Right lobe of liver (tissue), 6 donors: ENCODE results near the gene SH3RF3. TPM values are rescaled to one million over a fixed set of nuclear protein-coding genes. Genes with fewer than 3 reads are reported as not detected.

Experiments
- ATAC-seq, 4 donors: fragments of 200-7000 bp; cut with Tn5 transposase; one replicate each; pipeline ENCODE4 v1.9.1; 2020; ENCODE audit warnings: mild to moderate bottlenecking in 4 of 4, moderate library complexity in 4 of 4
- DNase-seq, 3 donors: peaks; one replicate each; pipeline ENCODE4 v3.0.0-alpha.2; 2020
- H3K27ac ChIP-seq, 3 donors: fragments of 200-600 bp; one replicate each; pipeline ENCODE4 v1.8.0; 2022
- H3K27me3 ChIP-seq, 2 donors: fragments of 200-600 bp; one replicate each; pipeline ENCODE4 v1.8.0; 2022
- H3K36me3 ChIP-seq, 4 donors: fragments of 200-600 bp; sonication (generic) in 1 of 4; one replicate each; pipeline versions ENCODE4 v1.5.1 to v1.8.0; 2017 to 2022; ENCODE audit warnings: control low read depth in 1 of 4
- H3K4me1 ChIP-seq, 4 donors: fragments of 200-600 bp; sonication (generic) in 1 of 4; one replicate each; pipeline versions ENCODE4 v1.5.1 to v1.8.0; 2017 to 2022; ENCODE audit warnings: control low read depth in 1 of 4
- H3K4me3 ChIP-seq, 3 donors: fragments of 200-600 bp; one replicate each; pipeline ENCODE4 v1.8.0; 2022
- H3K9me3 ChIP-seq, 4 donors: fragments of 200-600 bp; sonication (generic) in 1 of 4; one replicate each; pipeline versions ENCODE4 v1.5.1 to v1.8.0; 2017 to 2022; ENCODE audit warnings: control low read depth in 1 of 4
- POLR2A ChIP-seq: fragments of 450-650 bp; IDR thresholded peaks from one replicate; pipeline ENCODE4 v1.6.1; 2017; ENCODE audit warnings: antibody characterized with exemption, mild to moderate bottlenecking
- WGBS: methylation state at CpG from one replicate; pipeline ENCODE4 v1.1.6; 2018; ENCODE audit warnings: low coverage, low lambda C conversion rate; ENCODE audit not compliant: insufficient coverage; ENCODE audit errors: missing lambda C conversion rate; 5-methylcytosine and 5-hydroxymethylcytosine counted together
- intact Hi-C, 2 donors: fragments of 100-400 bp; cut with DNase I; formaldehyde crosslinking; loops; one replicate each; pipeline versions ENCODE4 v1.11.2 to v1.14.1; 2022
- total RNA-seq, 6 experiments: library from RNA; depleted of rRNA in 2 of 6; stranded (reverse); fragments of >200 nt in 2 of 6; fragmentation: NEBNext Ultra II Directional in 3 of 6; extraction: Animal tissue kit (Norgen Biotek cat#: 25700) in 3 of 6; gene quantifications; one replicate each; pipeline versions ENCODE4 v1.1.0 to v1.2.4, GENCODE V29; 2016 to 2023
- TF ChIP-seq, protein P1 (sequence below), 4 donors: fragments of 200-600 bp in 3 of 4; fragments of 450-650 bp in 1 of 4; IDR thresholded peaks; one replicate each; pipeline versions ENCODE4 v1.5.1 to v1.8.0; 2016 to 2022; ENCODE audit warnings: antibody characterized with exemption in 4 of 4, mild to moderate bottlenecking in 2 of 4
- donor health status: DM: no; HTN: yes; CAD: no.
- donor health status: DM: no; HTN: no; CAD: no.
- donor health status: DM: no; HTN: no; CAD: no.
- donor health status: DM: no; HTN: yes; CAD: no.
- donor health status: DM: no; HTN: yes; CAD: no.

Gene SH3RF3
- total RNA-seq, 6 experiments from 2014 or later: 0.68 to 1.6 (median 1.2) TPM

GRCh38 chr2:109384308-109385271 is 255.6 kb downstream of the SH3RF3 start:
- Histone ChIP-seq H3K27me3 (no peaks in the 10 kb centered on the region), H3K4me1 (no peaks in the 10 kb centered on the region), H3K27ac (no peak overlapping the region), H3K9me3 (no peaks in the 10 kb centered on the region), H3K36me3 (no peaks in the 10 kb centered on the region), H3K4me3 (no peak overlapping the region)
- ATAC-seq: peak; percentile 26 to 56 (median 42)
- peak in 1 of 3 donors; percentile 50 for DNase-seq
- WGBS: 40% methylated on average over 6 of the region's 18 CpGs
- intact Hi-C loops: no loop called here
- TF ChIP-seq, protein P1, sequence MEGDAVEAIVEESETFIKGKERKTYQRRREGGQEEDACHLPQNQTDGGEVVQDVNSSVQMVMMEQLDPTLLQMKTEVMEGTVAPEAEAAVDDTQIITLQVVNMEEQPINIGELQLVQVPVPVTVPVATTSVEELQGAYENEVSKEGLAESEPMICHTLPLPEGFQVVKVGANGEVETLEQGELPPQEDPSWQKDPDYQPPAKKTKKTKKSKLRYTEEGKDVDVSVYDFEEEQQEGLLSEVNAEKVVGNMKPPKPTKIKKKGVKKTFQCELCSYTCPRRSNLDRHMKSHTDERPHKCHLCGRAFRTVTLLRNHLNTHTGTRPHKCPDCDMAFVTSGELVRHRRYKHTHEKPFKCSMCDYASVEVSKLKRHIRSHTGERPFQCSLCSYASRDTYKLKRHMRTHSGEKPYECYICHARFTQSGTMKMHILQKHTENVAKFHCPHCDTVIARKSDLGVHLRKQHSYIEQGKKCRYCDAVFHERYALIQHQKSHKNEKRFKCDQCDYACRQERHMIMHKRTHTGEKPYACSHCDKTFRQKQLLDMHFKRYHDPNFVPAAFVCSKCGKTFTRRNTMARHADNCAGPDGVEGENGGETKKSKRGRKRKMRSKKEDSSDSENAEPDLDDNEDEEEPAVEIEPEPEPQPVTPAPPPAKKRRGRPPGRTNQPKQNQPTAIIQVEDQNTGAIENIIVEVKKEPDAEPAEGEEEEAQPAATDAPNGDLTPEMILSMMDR (IDR thresholded peaks at IDR 0.05): no peak
- TF ChIP-seq POLR2A: no peak

GRCh38 chr2:109385506-109385905 is 256.5 kb downstream of the SH3RF3 start:
- H3K4me1 ChIP-seq: no peaks in the 10 kb centered on the region
- ATAC-seq (no peak), DNase-seq (peak in 1 of 3 donors; percentile 26)
- no peak overlapping the region for H3K27ac ChIP-seq
- H3K4me3 ChIP-seq: no peak overlapping the region
- intact Hi-C loops: no loop called here
- no peaks in the 10 kb centered on the region for H3K9me3 ChIP-seq
- TF ChIP-seq POLR2A: no peak
- TF ChIP-seq, protein P1 (IDR thresholded peaks at IDR 0.05): no peak
- WGBS: 49% methylated on average over 3 of the region's 4 CpGs
- no peaks in the 10 kb centered on the region for H3K36me3 ChIP-seq
- H3K27me3 ChIP-seq: no peaks in the 10 kb centered on the region

DNA sequence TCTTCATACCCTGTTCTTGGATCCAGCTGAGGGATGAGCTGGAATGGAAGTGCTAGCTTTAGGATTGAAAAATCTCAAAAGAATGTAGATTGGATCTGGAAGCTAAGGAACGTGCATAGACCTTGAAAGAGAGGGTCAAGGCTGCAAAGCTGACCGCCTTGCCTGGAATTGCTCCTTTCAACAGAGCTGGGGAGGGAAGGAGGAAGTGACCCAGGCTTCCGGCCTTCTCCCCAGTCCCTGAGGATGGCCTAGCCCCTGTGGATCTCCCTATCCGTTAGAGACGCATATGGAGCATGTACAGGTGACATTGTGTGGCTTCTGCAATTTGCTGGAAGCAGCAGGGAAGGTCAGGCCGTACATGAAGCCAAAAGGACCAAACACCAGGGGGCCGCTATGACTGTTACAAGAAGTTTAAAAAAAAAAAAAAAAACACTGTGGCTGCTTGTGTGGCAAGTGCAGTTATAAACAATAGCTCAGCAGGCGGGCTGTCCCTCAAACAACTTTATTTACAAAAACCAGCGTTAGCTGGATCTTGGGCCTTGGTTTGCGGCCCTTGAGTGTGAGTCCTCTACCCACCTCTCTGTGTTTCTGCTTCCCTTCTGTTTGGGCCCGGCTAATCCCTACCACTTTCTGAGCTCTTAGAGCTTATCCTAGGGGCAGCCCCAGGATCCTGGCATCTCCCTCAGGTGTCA is 257.1 kb downstream of the SH3RF3 start:
- Histone ChIP-seq H3K36me3 (no peaks in the 10 kb centered on the region), H3K9me3 (no peaks in the 10 kb centered on the region), H3K4me1 (no peaks in the 10 kb centered on the region), H3K27ac (no peak overlapping the region), H3K27me3 (no peaks in the 10 kb centered on the region), H3K4me3 (no peak overlapping the region)
- ATAC-seq: no peak
- TF ChIP-seq, protein P1 (IDR thresholded peaks at IDR 0.05): no peak
- no peak for TF ChIP-seq POLR2A
- WGBS: 56% methylated on average over 10 of the region's 11 CpGs
- intact Hi-C loops: no loop called here
- DNase-seq: no peak

DNA sequence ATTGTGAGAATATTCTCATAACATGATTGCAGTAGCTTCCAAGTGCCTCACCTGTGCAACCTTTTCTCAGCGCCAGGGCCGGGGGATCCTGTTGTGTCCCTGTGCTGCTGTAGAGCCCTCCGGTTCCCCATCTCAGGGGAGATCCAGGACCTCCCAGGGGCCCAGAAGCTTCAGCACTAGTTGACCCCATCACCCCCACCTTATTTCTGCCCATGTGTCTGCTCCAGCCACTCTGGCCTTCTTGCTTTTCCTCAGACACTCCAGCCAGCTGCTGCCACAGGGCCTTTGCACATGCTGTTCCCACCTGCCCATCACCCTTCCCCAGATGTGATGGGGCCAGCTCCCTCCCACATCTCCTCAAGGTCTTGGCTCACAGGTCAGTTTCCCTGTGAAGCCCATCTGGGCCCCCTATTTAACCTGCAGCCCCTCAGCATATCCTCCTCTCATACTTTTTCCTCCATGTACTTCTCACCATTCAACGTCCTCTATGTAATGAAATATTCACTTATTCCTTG is 258.3 kb downstream of the SH3RF3 start:
- ATAC-seq (no peak), DNase-seq (peak in 1 of 3 donors; percentile 13)
- TF ChIP-seq, protein P1 (IDR thresholded peaks at IDR 0.05): no peak
- no peak for TF ChIP-seq POLR2A
- no peaks in the 10 kb centered on the region for H3K27me3 ChIP-seq
- no peaks in the 10 kb centered on the region for H3K4me1 ChIP-seq
- no peak overlapping the region for H3K4me3 ChIP-seq
- 90% methylated on average over 4 of the region's 4 CpGs for WGBS
- no peaks in the 10 kb centered on the region for H3K36me3 ChIP-seq
- H3K9me3 ChIP-seq: no peaks in the 10 kb centered on the region
- no peak overlapping the region for H3K27ac ChIP-seq
- intact Hi-C loops: no loop called here
